Measurements from ENCODE around the gene PDE8B. TPM values are rescaled to one million over a fixed set of nuclear protein-coding genes. Genes with fewer than 3 reads are reported as not detected.
"Not testable (repeated sequence)": the region's sequence is repeated elsewhere in the genome, so short reads cannot be mapped to it uniquely, and the experiment has no call there.

PDE8B gene
- total RNA-seq, 1 donor from 2014 or later: 3.6 TPM

DNA sequence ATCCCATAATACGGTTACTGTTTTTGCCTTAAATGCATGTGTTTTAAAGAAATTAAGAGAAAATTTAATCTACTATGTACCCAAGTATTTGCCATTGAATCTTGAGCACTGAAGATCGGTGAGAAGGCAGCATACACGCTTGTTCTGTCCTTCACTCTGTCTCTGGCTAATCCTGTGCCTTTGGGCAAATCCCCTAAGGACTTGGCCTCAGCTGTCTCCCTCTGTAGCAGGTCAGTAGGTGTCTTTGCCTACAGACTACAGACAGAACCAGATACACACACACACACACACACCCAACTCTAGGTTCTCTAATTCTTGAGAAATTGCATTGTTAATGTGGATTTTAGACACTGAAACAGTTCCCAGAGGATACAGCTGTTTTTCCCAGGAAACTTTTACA lies 164.2 kb downstream of the PDE8B start:
- intact Hi-C loops (cut with DNase I): no loop called here
- DNase-seq (ENCODE audit: low spot score) (no peak), ATAC-seq (no peak)

GRCh38 chr5:77376609-77377300 lies 166.3 kb downstream of the PDE8B start:
- ATAC-seq: no peak
- intact Hi-C loops (cut with DNase I): no loop called here

DNA sequence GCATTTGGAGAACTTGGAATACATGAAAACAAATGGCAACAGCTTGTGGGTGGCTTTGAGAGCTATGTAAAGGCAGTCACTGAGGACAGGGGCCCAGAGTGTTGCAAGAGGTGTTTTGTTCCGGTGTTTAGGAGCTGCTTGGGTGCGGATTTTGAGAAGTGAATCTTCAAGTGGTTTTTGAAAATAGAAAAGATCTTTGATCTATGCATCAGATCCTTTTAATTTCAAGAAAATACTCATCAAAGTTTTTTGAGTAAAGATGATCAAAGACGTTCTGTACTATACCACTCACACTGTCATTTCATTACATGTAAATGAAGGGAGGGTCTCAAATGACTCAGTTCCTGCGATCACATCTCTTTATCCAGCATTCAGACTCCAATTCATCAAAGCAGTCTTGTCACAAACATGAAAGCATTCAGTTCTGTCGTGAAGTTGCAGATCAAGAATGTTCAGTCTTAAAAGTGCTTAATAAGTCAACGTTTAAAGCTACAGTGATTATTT lies 169.1 kb downstream of the PDE8B start:
- intact Hi-C loops (cut with DNase I): no loop called here
- no peak for ATAC-seq
- no peak for DNase-seq (ENCODE audit: low spot score)

More at GRCh38 chr5:77376609-77377300, 166.3 kb downstream of the PDE8B start:
- no peak for DNase-seq (ENCODE audit: low spot score)

DNA sequence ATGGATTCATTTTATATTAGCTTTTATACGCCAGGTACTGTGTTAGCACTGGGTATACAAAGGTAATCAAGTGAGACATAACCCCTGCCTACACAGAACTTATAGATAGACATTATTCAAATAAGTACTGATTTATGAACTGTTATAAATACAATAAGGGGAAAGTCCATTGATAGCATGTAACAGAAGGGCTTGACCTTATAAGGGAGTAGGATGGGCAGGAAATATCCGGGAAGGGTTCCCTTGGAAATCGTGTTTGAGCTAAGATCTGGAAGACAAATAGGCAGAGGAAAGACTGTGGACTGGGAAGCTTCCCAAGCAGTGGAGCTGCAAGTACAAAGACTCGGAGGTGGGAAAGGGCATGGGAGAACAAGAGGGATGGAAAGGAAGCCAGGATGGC lies 170.2 kb downstream of the PDE8B start:
- DNase-seq (ENCODE audit: low spot score) (no peak), ATAC-seq (no peak)
- intact Hi-C loops (cut with DNase I): no loop called here

DNA sequence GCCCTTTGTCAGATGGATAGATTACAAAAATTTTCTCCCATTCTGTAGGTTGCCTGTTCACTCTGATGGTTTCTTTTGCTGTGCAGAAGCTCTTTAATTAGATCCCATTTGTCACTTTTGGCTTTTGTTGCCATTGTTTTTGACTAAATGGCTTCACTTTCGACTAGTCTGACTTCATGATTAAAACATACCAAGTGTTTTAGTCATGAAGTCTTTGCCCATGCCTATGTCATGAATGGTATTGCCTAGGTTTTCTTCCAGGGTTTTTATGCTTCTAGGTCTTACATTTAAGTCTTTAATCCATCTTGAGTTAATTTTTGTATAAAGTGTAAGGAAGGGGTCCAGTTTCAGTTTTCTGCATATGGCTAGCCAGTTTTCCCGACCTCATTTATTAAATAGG lies 172.9 kb downstream of the PDE8B start:
- DNase-seq (ENCODE audit: low spot score); ATAC-seq; intact Hi-C loops (cut with DNase I): not testable (repeated sequence)

DNA sequence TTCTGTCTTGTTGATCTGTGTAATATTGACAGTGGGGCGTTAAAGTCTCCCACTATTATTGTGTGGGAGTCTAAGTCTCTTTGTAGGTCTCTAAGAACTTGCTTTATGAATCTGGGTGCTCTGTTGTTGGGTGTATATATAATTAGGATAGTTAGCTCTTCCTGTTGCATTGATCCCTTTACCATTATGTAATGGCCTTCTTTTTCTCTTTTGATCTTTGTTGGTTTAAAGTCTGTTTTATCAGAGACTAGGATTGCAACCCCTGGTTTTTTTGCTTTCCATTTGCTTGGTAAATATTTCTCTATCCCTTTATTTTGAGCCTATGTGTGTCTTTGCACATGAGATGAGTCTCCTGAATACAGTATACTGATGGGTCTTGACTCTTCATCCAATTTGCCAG lies 175.9 kb downstream of the PDE8B start:
- DNase-seq (ENCODE audit: low spot score); ATAC-seq; intact Hi-C loops (cut with DNase I): not testable (repeated sequence)

DNA sequence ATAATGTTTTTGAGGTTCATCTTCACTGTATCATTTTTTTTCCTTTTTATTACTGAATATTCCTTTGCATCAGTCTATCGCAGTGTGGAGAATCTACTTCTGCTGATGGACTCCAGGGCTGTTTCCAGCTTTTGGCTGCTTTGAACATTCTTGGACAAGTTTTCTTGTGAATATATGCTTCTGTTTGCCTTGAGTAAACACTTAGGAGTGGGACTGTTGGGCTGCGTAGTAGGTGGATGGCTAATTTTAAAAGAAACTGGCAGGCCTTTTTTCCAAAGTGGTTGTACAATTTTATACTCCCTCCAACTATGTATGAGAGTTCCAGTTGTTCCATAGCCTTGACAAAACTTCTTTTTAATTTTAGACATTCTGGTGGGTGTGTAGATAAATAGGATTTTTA lies 179.3 kb downstream of the PDE8B start:
- ATAC-seq (no peak), DNase-seq (ENCODE audit: low spot score) (no peak)
- intact Hi-C loops (cut with DNase I): no loop called here

DNA sequence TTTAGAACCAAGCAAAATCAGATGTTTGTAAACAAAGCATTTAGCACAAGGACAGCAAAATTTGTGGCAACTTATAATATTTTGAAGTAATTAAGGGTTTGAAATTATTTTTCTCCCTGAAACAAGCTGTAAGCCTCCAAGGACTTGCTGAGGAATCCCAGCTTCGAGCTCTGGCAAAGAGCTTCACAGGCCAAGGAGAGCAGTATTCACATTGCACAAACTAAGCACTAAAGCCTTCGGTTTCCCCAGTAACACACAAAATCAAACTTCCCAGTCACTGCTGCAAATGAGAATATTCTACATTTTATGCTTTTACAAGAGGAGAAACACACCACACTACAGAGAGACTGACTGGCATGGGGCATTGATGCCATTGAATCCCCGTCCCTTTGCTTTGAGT lies 179.7 kb downstream of the PDE8B start:
- peak; percentile 70 for ATAC-seq
- intact Hi-C loops (cut with DNase I): no loop called here
- no peak for DNase-seq (ENCODE audit: low spot score)

GRCh38 chr5:77390795-77391194 lies 180.3 kb downstream of the PDE8B start:
- intact Hi-C loops (cut with DNase I): no loop called here
- ATAC-seq: no peak
- no peak for DNase-seq (ENCODE audit: low spot score)

- intact Hi-C loops (cut with DNase I): no loop called here
- ATAC-seq: no peak
- no peak for DNase-seq (ENCODE audit: low spot score)
Measured at GRCh38 chr5:77391240-77391765, 180.8 kb downstream of the PDE8B start.

- ATAC-seq (no peak), DNase-seq (ENCODE audit: low spot score) (no peak)
- intact Hi-C loops (cut with DNase I): no loop called here
Measured at GRCh38 chr5:77394064-77394715, 183.7 kb downstream of the PDE8B start.

GRCh38 chr5:77396017-77396416 lies 185.5 kb downstream of the PDE8B start:
- ATAC-seq: no peak
- no peak for DNase-seq (ENCODE audit: low spot score)
- intact Hi-C loops (cut with DNase I): no loop called here

- no peak for DNase-seq (ENCODE audit: low spot score)
- intact Hi-C loops (cut with DNase I): no loop called here
- no peak for ATAC-seq
Measured at GRCh38 chr5:77397686-77398292, 187.3 kb downstream of the PDE8B start.

GRCh38 chr5:77398458-77398857 lies 188.0 kb downstream of the PDE8B start:
- intact Hi-C loops (cut with DNase I): no loop called here
- DNase-seq (ENCODE audit: low spot score): no peak
- ATAC-seq: no peak

DNA sequence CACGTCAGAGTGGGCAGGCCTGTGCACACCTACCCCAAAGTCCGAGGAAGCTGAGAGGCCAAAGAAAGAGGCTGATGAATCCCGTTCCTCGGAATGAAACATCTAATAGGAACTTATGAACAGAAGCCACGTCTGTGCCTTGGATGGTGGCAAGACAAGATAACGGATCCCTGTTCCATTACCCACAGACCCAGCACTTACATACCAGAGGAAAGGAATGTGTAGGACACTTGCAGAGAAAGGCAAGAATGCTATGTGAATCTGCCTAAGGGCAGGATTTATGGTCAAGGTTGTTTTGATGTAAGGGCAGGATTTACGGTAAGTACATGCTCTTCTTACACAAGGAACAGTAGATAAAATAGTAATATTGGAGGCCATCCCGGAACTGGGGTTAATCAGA lies 188.4 kb downstream of the PDE8B start:
- intact Hi-C loops (cut with DNase I): no loop called here
- no peak for ATAC-seq
- DNase-seq (ENCODE audit: low spot score): no peak

DNA sequence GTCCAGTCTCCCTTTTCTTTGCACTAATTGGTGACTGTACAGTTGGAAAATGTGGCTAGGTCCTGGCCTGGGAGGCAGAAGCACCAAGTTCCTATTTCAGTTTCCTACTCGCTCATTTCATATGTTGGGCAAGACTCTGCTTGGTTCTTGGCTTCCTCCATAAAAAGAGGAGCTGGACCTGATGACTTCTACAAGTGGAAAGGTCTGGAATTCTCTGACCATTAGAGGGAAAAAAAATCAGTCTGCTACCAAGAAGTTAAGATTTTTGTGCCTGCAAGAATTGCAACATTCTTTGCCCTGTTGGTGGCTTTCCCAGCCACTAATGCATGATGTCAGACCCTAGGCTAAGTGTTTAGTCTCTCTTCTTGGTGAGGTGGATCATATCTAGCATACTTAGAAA lies 190.2 kb downstream of the PDE8B start:
- intact Hi-C loops (cut with DNase I): no loop called here
- ATAC-seq (peak; percentile 56), DNase-seq (ENCODE audit: low spot score) (no peak)

GRCh38 chr5:77402796-77403195 lies 192.3 kb downstream of the PDE8B start:
- intact Hi-C loops (cut with DNase I): no loop called here
- no peak for ATAC-seq
- DNase-seq (ENCODE audit: low spot score): no peak

DNA sequence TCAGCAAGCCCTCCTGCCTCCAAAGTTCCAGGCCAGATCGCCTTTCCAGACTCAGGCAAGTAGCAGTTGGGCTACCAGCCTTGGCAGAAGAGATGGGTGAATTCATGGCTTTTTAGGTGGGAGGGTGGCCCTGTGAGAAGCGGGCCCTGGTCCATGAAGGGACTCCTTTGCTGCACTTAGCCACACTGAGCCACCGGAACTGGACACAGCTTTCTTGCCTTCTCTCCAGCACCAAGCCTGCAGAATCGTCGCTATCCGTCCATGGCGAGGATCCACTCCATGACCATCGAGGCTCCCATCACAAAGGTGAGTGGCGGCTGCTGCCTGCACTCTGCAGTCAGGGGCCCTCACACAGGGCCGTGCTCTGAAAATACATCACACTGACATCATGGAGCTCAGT lies 196.7 kb downstream of the PDE8B start:
- DNase-seq (ENCODE audit: low spot score): no peak
- intact Hi-C loops (cut with DNase I): no loop called here
- ATAC-seq: no peak

DNA sequence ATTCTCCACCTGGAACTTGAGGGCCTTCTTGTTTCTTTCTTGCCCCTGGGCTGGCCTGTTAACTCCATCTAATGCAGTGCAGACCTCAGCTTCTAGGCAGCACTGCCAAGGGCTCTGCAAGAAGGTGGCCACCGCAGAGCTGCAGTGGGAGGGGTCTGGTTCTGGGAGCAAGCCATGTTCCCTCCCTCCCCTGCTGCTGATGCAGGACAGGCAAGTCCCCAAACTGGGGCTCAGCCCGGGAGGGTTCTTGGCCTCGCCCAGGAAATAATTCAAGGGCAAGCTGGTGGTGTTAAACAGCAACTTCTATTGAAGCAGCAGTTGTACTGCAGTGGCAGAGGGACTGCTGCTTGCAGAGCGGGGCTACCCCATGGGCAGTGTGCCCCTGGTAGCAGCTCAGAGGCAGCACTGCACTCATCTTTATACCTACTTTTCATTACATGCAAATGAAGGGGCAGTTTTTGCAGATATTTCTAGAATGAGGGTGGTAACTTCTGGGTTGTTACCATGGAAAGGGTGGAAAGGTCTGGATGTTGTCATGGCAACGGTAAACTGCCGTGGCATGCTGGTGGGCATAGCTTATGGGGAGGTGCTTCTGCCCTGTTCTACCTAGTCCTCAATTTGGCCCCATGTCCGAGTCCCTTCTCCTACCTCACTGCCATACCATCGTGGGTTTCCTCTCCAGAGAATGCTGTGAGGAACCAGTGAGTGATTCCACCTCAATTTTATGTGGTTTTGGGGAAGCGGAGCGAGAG lies 199.6 kb downstream of the PDE8B start:
- intact Hi-C loops (cut with DNase I): no loop called here
- DNase-seq (ENCODE audit: low spot score) (no peak), ATAC-seq (no peak)
